ENCODE measurements around the gene FBXL7.

FBXL7 gene

DNA sequence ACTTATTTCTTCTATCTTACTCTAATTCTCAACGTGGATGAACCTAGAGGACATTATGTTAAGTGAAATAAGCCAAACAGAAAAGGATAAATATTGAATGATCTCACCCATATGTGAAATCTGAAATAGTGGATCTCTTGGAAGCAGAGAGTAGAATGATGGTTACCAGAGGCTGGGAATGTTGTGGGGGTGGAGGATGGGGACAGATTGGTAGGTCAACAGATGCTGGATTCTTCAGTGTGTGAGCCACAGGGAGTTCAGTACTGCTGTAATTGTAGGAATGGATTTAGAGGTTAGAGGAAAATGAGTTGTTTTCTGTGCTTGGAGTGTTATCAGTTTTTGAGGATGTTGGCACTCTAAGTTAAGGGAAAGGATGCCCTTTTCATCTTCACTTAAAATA is 190.6 kb downstream of the FBXL7 start:
- no peak for ATAC-seq
- TF ChIP-seq, protein P1, sequence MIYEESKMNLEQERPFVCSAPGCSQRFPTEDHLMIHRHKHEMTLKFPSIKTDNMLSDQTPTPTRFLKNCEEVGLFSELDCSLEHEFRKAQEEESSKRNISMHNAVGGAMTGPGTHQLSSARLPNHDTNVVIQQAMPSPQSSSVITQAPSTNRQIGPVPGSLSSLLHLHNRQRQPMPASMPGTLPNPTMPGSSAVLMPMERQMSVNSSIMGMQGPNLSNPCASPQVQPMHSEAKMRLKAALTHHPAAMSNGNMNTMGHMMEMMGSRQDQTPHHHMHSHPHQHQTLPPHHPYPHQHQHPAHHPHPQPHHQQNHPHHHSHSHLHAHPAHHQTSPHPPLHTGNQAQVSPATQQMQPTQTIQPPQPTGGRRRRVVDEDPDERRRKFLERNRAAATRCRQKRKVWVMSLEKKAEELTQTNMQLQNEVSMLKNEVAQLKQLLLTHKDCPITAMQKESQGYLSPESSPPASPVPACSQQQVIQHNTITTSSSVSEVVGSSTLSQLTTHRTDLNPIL (CRISPR knock-in tag; IDR thresholded peaks at IDR 0.05; ENCODE audit: low read depth): no peak

- TF ChIP-seq ESRRG (CRISPR knock-in tag; IDR thresholded peaks at IDR 0.05) (no peak), ZNF70 (CRISPR knock-in tag; IDR thresholded peaks at IDR 0.05) (no peak), TOX (CRISPR knock-in tag; IDR thresholded peaks at IDR 0.05; ENCODE audit: borderline replicate concordance) (no peak), PATZ1 (CRISPR knock-in tag; IDR thresholded peaks at IDR 0.05; ENCODE audit: borderline replicate concordance) (no peak), GLIS3 (CRISPR knock-in tag; IDR thresholded peaks at IDR 0.05) (no peak), CSDC2 (CRISPR knock-in tag; IDR thresholded peaks at IDR 0.05) (no peak), ZFP3 (CRISPR knock-in tag; IDR thresholded peaks at IDR 0.05) (no peak), ZNF8 (CRISPR knock-in tag; IDR thresholded peaks at IDR 0.05) (no peak), TCF4 (CRISPR knock-in tag; IDR thresholded peaks at IDR 0.05; ENCODE audit: borderline replicate concordance) (no peak), PPARA (CRISPR knock-in tag; IDR thresholded peaks at IDR 0.05; ENCODE audit: borderline replicate concordance) (no peak), ZNF565 (CRISPR knock-in tag; conservative IDR thresholded peaks at IDR 0.05; ENCODE audit: low read depth) (no peak), ZFP30 (CRISPR knock-in tag; IDR thresholded peaks at IDR 0.05) (no peak), RARB (CRISPR knock-in tag; IDR thresholded peaks at IDR 0.05) (no peak), BACH2 (CRISPR knock-in tag; IDR thresholded peaks at IDR 0.05; ENCODE audit: borderline replicate concordance) (no peak), ARNTL (CRISPR knock-in tag; IDR thresholded peaks at IDR 0.05; ENCODE audit: borderline replicate concordance, low read depth) (no peak), OSR1 (CRISPR knock-in tag; IDR thresholded peaks at IDR 0.05) (no peak)
- TF ChIP-seq, protein P2, sequence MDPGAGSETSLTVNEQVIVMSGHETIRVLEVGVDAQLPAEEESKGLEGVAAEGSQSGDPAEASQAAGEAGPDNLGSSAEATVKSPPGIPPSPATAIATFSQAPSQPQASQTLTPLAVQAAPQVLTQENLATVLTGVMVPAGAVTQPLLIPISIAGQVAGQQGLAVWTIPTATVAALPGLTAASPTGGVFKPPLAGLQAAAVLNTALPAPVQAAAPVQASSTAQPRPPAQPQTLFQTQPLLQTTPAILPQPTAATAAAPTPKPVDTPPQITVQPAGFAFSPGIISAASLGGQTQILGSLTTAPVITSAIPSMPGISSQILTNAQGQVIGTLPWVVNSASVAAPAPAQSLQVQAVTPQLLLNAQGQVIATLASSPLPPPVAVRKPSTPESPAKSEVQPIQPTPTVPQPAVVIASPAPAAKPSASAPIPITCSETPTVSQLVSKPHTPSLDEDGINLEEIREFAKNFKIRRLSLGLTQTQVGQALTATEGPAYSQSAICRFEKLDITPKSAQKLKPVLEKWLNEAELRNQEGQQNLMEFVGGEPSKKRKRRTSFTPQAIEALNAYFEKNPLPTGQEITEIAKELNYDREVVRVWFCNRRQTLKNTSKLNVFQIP (CRISPR knock-in tag; IDR thresholded peaks at IDR 0.05; ENCODE audit: borderline replicate concordance, low read depth): no peak
- TF ChIP-seq, protein P3, sequence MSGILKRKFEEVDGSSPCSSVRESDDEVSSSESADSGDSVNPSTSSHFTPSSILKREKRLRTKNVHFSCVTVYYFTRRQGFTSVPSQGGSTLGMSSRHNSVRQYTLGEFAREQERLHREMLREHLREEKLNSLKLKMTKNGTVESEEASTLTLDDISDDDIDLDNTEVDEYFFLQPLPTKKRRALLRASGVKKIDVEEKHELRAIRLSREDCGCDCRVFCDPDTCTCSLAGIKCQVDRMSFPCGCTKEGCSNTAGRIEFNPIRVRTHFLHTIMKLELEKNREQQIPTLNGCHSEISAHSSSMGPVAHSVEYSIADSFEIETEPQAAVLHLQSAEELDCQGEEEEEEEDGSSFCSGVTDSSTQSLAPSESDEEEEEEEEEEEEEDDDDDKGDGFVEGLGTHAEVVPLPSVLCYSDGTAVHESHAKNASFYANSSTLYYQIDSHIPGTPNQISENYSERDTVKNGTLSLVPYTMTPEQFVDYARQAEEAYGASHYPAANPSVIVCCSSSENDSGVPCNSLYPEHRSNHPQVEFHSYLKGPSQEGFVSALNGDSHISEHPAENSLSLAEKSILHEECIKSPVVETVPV (CRISPR knock-in tag; IDR thresholded peaks at IDR 0.05): no peak
- no peak for ATAC-seq
These were observed 191.5 kb downstream of the FBXL7 start for GRCh38 chr5:15691521-15691920.

GRCh38 chr5:15692706-15693381 is 192.9 kb downstream of the FBXL7 start:
- ATAC-seq: no peak
- TF ChIP-seq, protein P2 (CRISPR knock-in tag; IDR thresholded peaks at IDR 0.05; ENCODE audit: borderline replicate concordance, low read depth): no peak
- TF ChIP-seq TOX (CRISPR knock-in tag; IDR thresholded peaks at IDR 0.05; ENCODE audit: borderline replicate concordance): no peak
- no peak for TF ChIP-seq ZFP30 (CRISPR knock-in tag; IDR thresholded peaks at IDR 0.05)
- TF ChIP-seq ZNF565 (CRISPR knock-in tag; conservative IDR thresholded peaks at IDR 0.05; ENCODE audit: low read depth): no peak
- no peak for TF ChIP-seq ZNF70 (CRISPR knock-in tag; IDR thresholded peaks at IDR 0.05)
- TF ChIP-seq ARNTL (CRISPR knock-in tag; IDR thresholded peaks at IDR 0.05; ENCODE audit: borderline replicate concordance, low read depth): no peak
- TF ChIP-seq ZFP3 (CRISPR knock-in tag; IDR thresholded peaks at IDR 0.05): no peak
- TF ChIP-seq GLIS3 (CRISPR knock-in tag; IDR thresholded peaks at IDR 0.05): no peak
- TF ChIP-seq RARB (CRISPR knock-in tag; IDR thresholded peaks at IDR 0.05): no peak
- TF ChIP-seq PPARA (CRISPR knock-in tag; IDR thresholded peaks at IDR 0.05; ENCODE audit: borderline replicate concordance): no peak
- TF ChIP-seq OSR1 (CRISPR knock-in tag; IDR thresholded peaks at IDR 0.05): no peak
- no peak for TF ChIP-seq TCF4 (CRISPR knock-in tag; IDR thresholded peaks at IDR 0.05; ENCODE audit: borderline replicate concordance)
- TF ChIP-seq, protein P3 (CRISPR knock-in tag; IDR thresholded peaks at IDR 0.05): no peak
- no peak for TF ChIP-seq CSDC2 (CRISPR knock-in tag; IDR thresholded peaks at IDR 0.05)
- no peak for TF ChIP-seq ZNF8 (CRISPR knock-in tag; IDR thresholded peaks at IDR 0.05)
- no peak for TF ChIP-seq TSHZ2 (CRISPR knock-in tag; IDR thresholded peaks at IDR 0.05)
- TF ChIP-seq ZC3H10 (CRISPR knock-in tag; IDR thresholded peaks at IDR 0.05): no peak
- TF ChIP-seq ESRRG (CRISPR knock-in tag; IDR thresholded peaks at IDR 0.05): no peak
